ENCODE results near the gene RPS6KB2.

GRCh38 chr11:67400251-67400941 lies 27.9 kb upstream of the RPS6KB2 start:
- no peak for TF ChIP-seq EZH2 (IDR thresholded peaks at IDR 0.05; ENCODE audit: borderline replicate concordance, low read depth, low read length, severe bottlenecking)
- no peak for TF ChIP-seq MAX (IDR thresholded peaks at IDR 0.05; ENCODE audit: insufficient read depth, insufficient read length)
- TF ChIP-seq CTCF (IDR thresholded peaks at IDR 0.05; ENCODE audit: extremely low read depth in 1 of 2, insufficient read depth in 1 of 2, low read depth in 1 of 2, low read length in 2 of 2) = no peak
- TF ChIP-seq POLR2AphosphoS5 (IDR thresholded peaks at IDR 0.05; ENCODE audit: insufficient read depth, low read depth, low read length) = no peak
- no peak for TF ChIP-seq FOS (IDR thresholded peaks at IDR 0.05; ENCODE audit: borderline replicate concordance, insufficient read depth, low read length)
- TF ChIP-seq MYC (IDR thresholded peaks at IDR 0.05; ENCODE audit: low read depth, low read length) = no peak

Data from endothelial cell of umbilical vein (primary cell).